ENCODE data around the gene GRK2. TPM values are rescaled to one million over a fixed set of nuclear protein-coding genes. Genes with fewer than 3 reads are reported as not detected.

Gene GRK2
- total RNA-seq, 4 donors from 2014 or later, result 39.8 to 72.5 (median 47.8) TPM

GRCh38 chr11:67250059-67251043 is 15.9 kb upstream of the GRK2 start:
- no peak for TF ChIP-seq CTCF (IDR thresholded peaks at IDR 0.05; ENCODE audit: low read depth)

- TF ChIP-seq CTCF (IDR thresholded peaks at IDR 0.05; ENCODE audit: low read depth), result no peak
Measured at GRCh38 chr11:67251841-67252240, 14.4 kb upstream of the GRK2 start.

- TF ChIP-seq CTCF (IDR thresholded peaks at IDR 0.05; ENCODE audit: low read depth), result no peak
Measured at GRCh38 chr11:67252831-67253239, 13.4 kb upstream of the GRK2 start.

- no peak for TF ChIP-seq CTCF (IDR thresholded peaks at IDR 0.05; ENCODE audit: low read depth)
Measured at GRCh38 chr11:67253872-67254624, 12.2 kb upstream of the GRK2 start.

GRCh38 chr11:67254798-67255197 is 11.5 kb upstream of the GRK2 start:
- TF ChIP-seq CTCF (IDR thresholded peaks at IDR 0.05; ENCODE audit: low read depth), result no peak

- TF ChIP-seq CTCF (IDR thresholded peaks at IDR 0.05; ENCODE audit: low read depth), result no peak
Measured at GRCh38 chr11:67255353-67255752, 10.9 kb upstream of the GRK2 start.

GRCh38 chr11:67255864-67256263 is 10.4 kb upstream of the GRK2 start:
- no peak for TF ChIP-seq CTCF (IDR thresholded peaks at IDR 0.05; ENCODE audit: low read depth)
